GM23338 (cell line): Measurements from ENCODE around the gene PPP1R3D. TPM values are rescaled to one million over a fixed set of nuclear protein-coding genes. Genes with fewer than 3 reads are reported as not detected.

Experiments
- ATAC-seq: fragments of 200-7000 bp; cut with Tn5 transposase; 3 replicates; pipeline ENCODE4 v1.9.1; 2020
- DNase-seq: peaks from one replicate; pipeline ENCODE4 v3.0.0-alpha.2; 2015; ENCODE audit warnings: low spot score
- H2AFZ ChIP-seq: fragments of 200-600 bp; sonication (generic); 2 replicates; pipeline ENCODE4 v1.8.0; 2016; ENCODE audit warnings: antibody characterized with exemption, mild to moderate bottlenecking, moderate library complexity
- H3F3A ChIP-seq: fragments of 200-600 bp; sonication (generic); replicated peaks from 2 replicates; pipeline ENCODE4 v1.8.0; 2017; ENCODE audit warnings: antibody characterized with exemption, mixed run types, low read depth
- H3K27ac ChIP-seq: fragments of 200-600 bp; sonication (generic); 2 replicates; pipeline ENCODE4 v1.6.1; 2016; ENCODE audit warnings: low read depth
- H3K27me3 ChIP-seq: fragments of 200-600 bp; sonication (generic); 2 replicates; pipeline ENCODE4 v1.8.0; 2016; ENCODE audit warnings: mild to moderate bottlenecking, mixed run types, moderate library complexity; ENCODE audit not compliant: insufficient read depth
- H3K36me3 ChIP-seq: fragments of 200-600 bp; sonication (generic); 2 replicates; pipeline ENCODE4 v1.8.0; 2016; ENCODE audit warnings: mild to moderate bottlenecking; ENCODE audit not compliant: insufficient read depth
- H3K4me1 ChIP-seq: fragments of 200-600 bp; sonication (generic); 2 replicates; pipeline ENCODE4 v1.8.0; 2016; ENCODE audit warnings: mild to moderate bottlenecking, moderate library complexity; ENCODE audit not compliant: insufficient read depth
- H3K4me2 ChIP-seq: fragments of 200-600 bp; sonication (generic); 2 replicates; pipeline ENCODE4 v1.7.1; 2017; ENCODE audit warnings: mixed run types
- H3K4me3 ChIP-seq: fragments of 200-600 bp; sonication (generic); 2 replicates; pipeline ENCODE4 v1.6.1; 2016; ENCODE audit warnings: mixed run types
- H3K79me2 ChIP-seq: fragments of 200-600 bp; sonication (generic); replicated peaks from 2 replicates; pipeline ENCODE4 v1.8.0; 2017; ENCODE audit warnings: mild to moderate bottlenecking; ENCODE audit not compliant: insufficient read depth
- H3K9me2 ChIP-seq: fragments of 200-600 bp; sonication (generic); 2 replicates; pipeline ENCODE4 v1.8.0; 2017; ENCODE audit not compliant: insufficient read depth
- H4K20me1 ChIP-seq: fragments of 200-600 bp; sonication (generic); replicated peaks from 2 replicates; pipeline ENCODE4 v1.8.0; 2017; ENCODE audit warnings: mild to moderate bottlenecking; ENCODE audit not compliant: insufficient read depth
- H3K27ac Mint-ChIP-seq: 2 replicates; pipeline ENCODE4 v1.8.0; 2020; ENCODE audit warnings: inconsistent platforms, mild to moderate bottlenecking, moderate library complexity, mixed read lengths
- H3K27me3 Mint-ChIP-seq: 3 replicates; pipeline ENCODE4 v1.8.0; 2022; ENCODE audit warnings: low read depth, mild to moderate bottlenecking, moderate library complexity, mixed read lengths, inconsistent platforms; ENCODE audit not compliant: insufficient read depth, poor library complexity
- H3K36me3 Mint-ChIP-seq: 3 replicates; pipeline ENCODE4 v1.8.0; 2021; ENCODE audit warnings: low read depth, mild to moderate bottlenecking, inconsistent platforms, moderate library complexity, mixed read lengths
- H3K4me1 Mint-ChIP-seq: 3 replicates; pipeline ENCODE4 v1.8.0; 2020; ENCODE audit warnings: mild to moderate bottlenecking, inconsistent platforms, mixed read lengths
- H3K4me3 Mint-ChIP-seq: 3 replicates; pipeline ENCODE4 v1.8.0; 2021; ENCODE audit warnings: moderate library complexity, mild to moderate bottlenecking, inconsistent platforms, mixed read lengths
- H3K9me3 Mint-ChIP-seq: 3 replicates; pipeline ENCODE4 v1.8.0; 2020; ENCODE audit warnings: moderate library complexity, mild to moderate bottlenecking, inconsistent platforms, mixed read lengths
- CREB1 ChIP-seq: fragments of 250-450 bp; sonication (Bioruptor Pico); IDR thresholded peaks from 2 replicates; pipeline ENCODE4 v1.5.0; 2020; ENCODE audit warnings: low read depth, mild to moderate bottlenecking, moderate library complexity
- CTCF ChIP-seq, 2 experiments: fragments of 200-600 bp in 1 of 2; sonication (generic) in 1 of 2; conservative IDR thresholded peaks; 2 replicates each; pipeline versions ENCODE4 v1.5.1 to v1.6.1; 2016 to 2017; ENCODE audit warnings: antibody characterized with exemption in 2 of 2, low read depth in 2 of 2, mild to moderate bottlenecking in 2 of 2, moderate library complexity in 1 of 2
- ETS1 ChIP-seq: IDR thresholded peaks from 2 replicates; pipeline ENCODE4 v1.6.1; 2016; ENCODE audit warnings: antibody characterized with exemption
- EZH2phosphoT487 ChIP-seq: fragments of 200-600 bp; sonication (generic); IDR thresholded peaks from one replicate; pipeline ENCODE4 v1.8.1; 2018; ENCODE audit warnings: antibody characterized with exemption; ENCODE audit not compliant: unreplicated experiment
- NANOG ChIP-seq: IDR thresholded peaks from 2 replicates; pipeline ENCODE4 v1.6.1; 2016; ENCODE audit warnings: antibody characterized with exemption, borderline replicate concordance
- POLR2AphosphoS5 ChIP-seq: IDR thresholded peaks from 2 replicates; pipeline ENCODE4 v1.6.1; 2016; ENCODE audit warnings: antibody characterized with exemption, low read depth
- REST ChIP-seq: IDR thresholded peaks from one replicate; pipeline ENCODE4 v1.6.1; 2018; ENCODE audit warnings: antibody characterized with exemption; ENCODE audit not compliant: unreplicated experiment
- STAT1 ChIP-seq: IDR thresholded peaks from one replicate; pipeline ENCODE4 v1.6.1; 2016; ENCODE audit warnings: antibody characterized with exemption; ENCODE audit not compliant: unreplicated experiment
- ZNF114 ChIP-seq: fragments of 250-450 bp; sonication (Bioruptor Pico); IDR thresholded peaks from 2 replicates; pipeline ENCODE4 v1.5.0; 2020; ENCODE audit warnings: mild to moderate bottlenecking, moderate library complexity
- ZNF331 ChIP-seq: fragments of 250-450 bp; sonication (Bioruptor Pico); IDR thresholded peaks from 2 replicates; pipeline ENCODE4 v1.5.0; 2020; ENCODE audit warnings: low read depth, mild to moderate bottlenecking, moderate library complexity
- polyA plus RNA-seq: library from polyadenylated mRNA; unstranded; fragments of >200 nt; fragmentation: Nextera tagmentation; extraction: Ambion mirVana; gene quantifications from 2 replicates; pipeline ENCODE4 v1.2.1, GENCODE V29; 2016
- total RNA-seq: library from RNA; depleted of rRNA; stranded (reverse); fragments of >200 nt; shearing (Covaris generic); gene quantifications from 2 replicates; pipeline ENCODE4 v1.2.3, GENCODE V29; 2014

The PPP1R3D gene
- total and polyA plus RNA-seq, 2 experiments from 2014 or later, result 1.4 to 3.0 TPM

- no peaks in the 10 kb centered on the region for H4K20me1 ChIP-seq
- H3K4me1 ChIP-seq, result no peaks in the 10 kb centered on the region
- ATAC-seq, result no peak
- Mint-ChIP-seq H3K9me3 (no peaks in the 10 kb centered on the region), H3K27ac (no peak overlapping the region), H3K27me3 (no peaks in the 10 kb centered on the region), H3K4me3 (no peak overlapping the region), H3K36me3 (no peaks in the 10 kb centered on the region), H3K4me1 (peaks cover 5% of the 10 kb centered on the region; the same call in 1 of the 3 replicates)
- no peak overlapping the region for H3K27ac ChIP-seq
- no peaks in the 10 kb centered on the region for H3K27me3 ChIP-seq
- no peaks in the 10 kb centered on the region for H3F3A ChIP-seq
- no peak for DNase-seq
- no peaks in the 10 kb centered on the region for H3K79me2 ChIP-seq
- TF ChIP-seq REST (no peak), CREB1 (no peak), EZH2phosphoT487 (no peak), ZNF114 (CRISPR knock-in tag) (no peak), STAT1 (no peak), POLR2AphosphoS5 (no peak), ETS1 (no peak), ZNF331 (CRISPR knock-in tag) (no peak), CTCF (conservative IDR thresholded peaks at IDR 0.05; ENCODE audit: low read depth in 2 of 2) (no peak)
- no peaks in the 10 kb centered on the region for H3K36me3 ChIP-seq
- no peak overlapping the region for H3K4me3 ChIP-seq
- no peak overlapping the region for H2AFZ ChIP-seq
- no peaks in the 10 kb centered on the region for H3K9me2 ChIP-seq
- H3K4me2 ChIP-seq, result no peak overlapping the region
Observed at GRCh38 chr20:59962155-59962554, 22.1 kb upstream of the PPP1R3D start.

GRCh38 chr20:59961423-59961822 is 21.3 kb upstream of the PPP1R3D start:
- no peaks in the 10 kb centered on the region for H3K9me2 ChIP-seq
- H3F3A ChIP-seq, result no peaks in the 10 kb centered on the region
- H2AFZ ChIP-seq, result no peak overlapping the region
- no peaks in the 10 kb centered on the region for H3K36me3 Mint-ChIP-seq
- H3K4me3 ChIP-seq, result no peak overlapping the region
- no peak overlapping the region for H3K27ac Mint-ChIP-seq
- DNase-seq (no peak), ATAC-seq (no peak)
- H3K27me3 Mint-ChIP-seq, result no peaks in the 10 kb centered on the region
- H3K36me3 ChIP-seq, result no peaks in the 10 kb centered on the region
- no peak overlapping the region for H3K4me3 Mint-ChIP-seq
- H3K4me2 ChIP-seq, result no peak overlapping the region
- no peaks in the 10 kb centered on the region for H4K20me1 ChIP-seq
- no peak overlapping the region for H3K27ac ChIP-seq
- H3K79me2 ChIP-seq, result no peaks in the 10 kb centered on the region
- no peaks in the 10 kb centered on the region for H3K9me3 Mint-ChIP-seq
- no peaks in the 10 kb centered on the region for H3K4me1 ChIP-seq
- no peaks in the 10 kb centered on the region for H3K27me3 ChIP-seq
- H3K4me1 Mint-ChIP-seq, result peaks cover 5% of the 10 kb centered on the region; the same call in 1 of the 3 replicates
- TF ChIP-seq ETS1 (no peak), NANOG (no peak), CTCF (conservative IDR thresholded peaks at IDR 0.05; ENCODE audit: low read depth in 2 of 2) (no peak), REST (no peak), STAT1 (no peak), ZNF114 (CRISPR knock-in tag) (no peak), POLR2AphosphoS5 (no peak)
